Brain microvascular endothelial cell (primary cell): ENCODE measurements around the gene ZNRF3.

Source experiments
- DNase-seq: peaks from one replicate; pipeline ENCODE4 v3.0.0-alpha.2; 2020
- H3K27ac ChIP-seq: fragments of 250-450 bp; sonication (Bioruptor Pico); 2 replicates; pipeline ENCODE4 v1.5.1; 2020; ENCODE audit warnings: mild to moderate bottlenecking, moderate library complexity
- H3K27me3 ChIP-seq: fragments of 250-450 bp; sonication (Bioruptor Pico); replicated peaks from 2 replicates; pipeline ENCODE4 v1.5.1; 2020; ENCODE audit warnings: mild to moderate bottlenecking
- H3K36me3 ChIP-seq: fragments of 250-450 bp; sonication (Bioruptor Pico); replicated peaks from 2 replicates; pipeline ENCODE4 v1.5.1; 2020; ENCODE audit warnings: mild to moderate bottlenecking
- H3K4me3 ChIP-seq: 2 replicates; pipeline ENCODE4 v1.5.1; 2011; ENCODE audit warnings: low read depth, mild to moderate bottlenecking, control low read depth, low read length, moderate library complexity
- CTCF ChIP-seq: IDR thresholded peaks from 2 replicates; pipeline ENCODE4 v1.5.1; 2011; ENCODE audit warnings: low read depth, mild to moderate bottlenecking, moderate library complexity, low read length, control low read depth, inconsistent platforms; ENCODE audit errors: missing control alignments
- in situ Hi-C: cut with HindIII; loops from 2 replicates; pipeline ENCODE4 v1.10.0; 2017; ENCODE audit warnings: low sequenced_read_pairs, low pct_ligation_motif_present

The ZNRF3 gene

GRCh38 chr22:29018293-29019189, 135.2 kb downstream of the ZNRF3 start:
- H3K27me3 ChIP-seq = no peaks in the 10 kb centered on the region
- DNase-seq = no peak
- in situ Hi-C loops = no loop called here
- H3K4me3 ChIP-seq = no peak overlapping the region
- H3K27ac ChIP-seq = no peak overlapping the region
- no peak for TF ChIP-seq CTCF
- H3K36me3 ChIP-seq = no peaks in the 10 kb centered on the region

- in situ Hi-C loops = no loop called here
- Histone ChIP-seq H3K27ac (no peak overlapping the region), H3K4me3 (no peak overlapping the region), H3K27me3 (no peaks in the 10 kb centered on the region), H3K36me3 (no peaks in the 10 kb centered on the region)
- no peak for TF ChIP-seq CTCF
- DNase-seq = no peak
Measured at GRCh38 chr22:29022101-29022817, 138.9 kb downstream of the ZNRF3 start.

DNA sequence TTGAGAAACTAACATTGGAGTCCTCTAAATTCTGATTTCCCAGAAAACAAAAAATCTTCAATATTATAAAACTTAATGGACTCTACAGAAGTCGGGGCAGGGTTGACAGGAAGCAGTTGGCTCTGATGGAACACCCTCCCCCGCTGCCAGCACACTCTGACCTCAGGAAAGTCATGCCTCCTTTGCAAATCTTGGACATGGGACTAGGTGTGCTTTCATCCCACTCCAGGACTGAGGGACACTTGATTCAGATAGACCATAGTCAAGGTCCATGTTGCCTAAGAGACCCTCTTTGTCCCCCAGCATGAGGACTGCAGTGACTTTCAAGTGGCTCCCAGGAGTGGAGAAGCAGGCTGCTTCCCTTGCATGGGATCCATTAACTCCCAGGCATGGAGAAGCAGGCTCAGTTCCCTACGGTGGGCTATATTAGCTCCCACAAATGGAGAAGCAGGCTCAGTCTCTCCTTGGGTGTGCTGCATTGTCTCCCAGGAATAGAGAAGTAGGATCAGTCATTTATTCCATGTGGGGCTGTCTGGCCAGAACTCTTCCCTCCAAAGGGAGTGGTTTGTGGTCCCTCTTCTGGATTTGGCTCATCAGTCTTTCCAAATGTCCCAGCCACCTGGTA, 139.9 kb downstream of the ZNRF3 start:
- Histone ChIP-seq H3K36me3 (no peaks in the 10 kb centered on the region), H3K27ac (no peak overlapping the region), H3K4me3 (no peak overlapping the region), H3K27me3 (no peaks in the 10 kb centered on the region)
- no peak for DNase-seq
- in situ Hi-C loops = no loop called here
- TF ChIP-seq CTCF = no peak

- no peak overlapping the region for H3K4me3 ChIP-seq
- no peaks in the 10 kb centered on the region for H3K27me3 ChIP-seq
- DNase-seq = no peak
- no peaks in the 10 kb centered on the region for H3K36me3 ChIP-seq
- in situ Hi-C loops = no loop called here
- TF ChIP-seq CTCF = no peak
- no peak overlapping the region for H3K27ac ChIP-seq
Measured at GRCh38 chr22:29026579-29026978, 143.2 kb downstream of the ZNRF3 start.

DNA sequence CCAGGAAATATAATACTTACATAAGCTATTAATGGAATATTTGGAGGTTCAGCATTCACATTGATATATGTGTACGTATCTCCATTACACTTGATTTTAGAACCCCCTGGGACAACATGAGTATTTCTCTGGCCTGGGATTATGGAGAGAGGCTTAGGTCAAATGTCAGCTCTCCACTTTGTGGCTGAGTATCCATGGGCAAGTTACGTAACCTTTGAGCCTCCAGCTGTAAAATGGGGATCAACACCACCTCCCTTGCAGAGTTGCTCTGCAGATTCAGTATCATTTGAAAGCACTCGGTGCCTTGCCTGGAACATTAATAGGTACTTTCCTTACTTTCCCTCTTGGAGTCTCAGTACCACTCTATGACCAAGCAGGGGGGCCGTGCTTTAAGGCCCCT, 145.1 kb downstream of the ZNRF3 start:
- Histone ChIP-seq H3K27ac (no peak overlapping the region), H3K36me3 (no peaks in the 10 kb centered on the region), H3K27me3 (no peaks in the 10 kb centered on the region), H3K4me3 (no peak overlapping the region)
- DNase-seq = no peak
- in situ Hi-C loops = no loop called here
- no peak for TF ChIP-seq CTCF
